ENCODE results near the gene MIX23.

Gene MIX23

DNA sequence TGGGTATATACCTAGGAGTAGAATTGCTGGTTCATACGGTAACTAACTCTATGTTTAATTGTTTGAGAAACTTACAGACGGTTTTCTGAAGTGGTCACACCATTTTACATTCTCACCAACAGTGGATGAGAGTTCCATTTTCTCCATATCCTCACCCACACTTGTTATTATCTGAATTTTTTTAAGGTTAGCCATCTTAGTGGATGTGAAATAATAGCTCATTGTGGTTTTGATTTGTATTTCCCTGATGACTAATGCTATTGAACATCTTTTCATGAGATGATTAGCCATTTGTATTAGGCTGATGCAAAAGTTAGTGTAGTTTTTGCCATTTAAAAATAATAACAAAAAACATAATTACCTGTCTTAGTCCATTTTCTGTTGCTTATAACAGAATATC, 39.4 kb downstream of the MIX23 start:
- no peak for FAIRE-seq

DNA sequence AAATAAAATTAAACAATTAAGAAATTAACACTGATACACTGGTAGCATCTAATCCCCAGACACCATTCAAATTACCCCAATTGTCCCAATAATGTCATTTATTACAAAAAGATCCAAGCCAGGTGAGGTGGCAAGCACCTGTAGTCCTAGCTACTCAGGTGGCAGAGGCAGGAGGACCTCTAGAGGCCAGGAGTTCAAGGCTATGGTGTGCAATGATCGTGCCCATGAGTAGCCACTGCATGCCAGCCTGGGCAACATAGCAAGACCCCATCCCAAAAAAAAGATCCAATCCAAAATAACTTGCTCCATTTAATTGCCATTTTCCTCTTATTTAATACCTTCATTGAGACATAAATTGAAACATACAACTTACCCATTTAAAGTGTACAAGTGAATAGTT, 40.2 kb downstream of the MIX23 start:
- no peak for FAIRE-seq

DNA sequence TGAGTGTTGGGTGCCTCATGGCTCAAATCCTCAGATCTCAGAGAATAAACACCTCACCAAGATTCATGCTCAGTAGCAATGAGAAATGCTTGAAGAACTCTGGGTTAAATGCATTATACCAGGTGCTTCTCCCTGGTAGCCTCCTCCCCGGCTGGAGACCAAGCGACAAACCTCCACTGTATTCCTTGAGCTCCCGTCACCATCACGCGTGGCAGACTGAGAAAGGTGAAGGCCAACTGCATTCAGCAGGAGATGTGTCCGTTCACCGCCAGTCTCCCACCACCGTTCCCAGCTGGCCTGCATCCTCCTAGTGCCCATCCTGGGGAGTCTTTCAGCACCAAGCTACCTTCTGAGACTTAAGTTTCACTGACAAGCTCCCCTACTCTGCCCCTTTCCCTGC, 50.5 kb downstream of the MIX23 start:
- no peak for FAIRE-seq

DNA sequence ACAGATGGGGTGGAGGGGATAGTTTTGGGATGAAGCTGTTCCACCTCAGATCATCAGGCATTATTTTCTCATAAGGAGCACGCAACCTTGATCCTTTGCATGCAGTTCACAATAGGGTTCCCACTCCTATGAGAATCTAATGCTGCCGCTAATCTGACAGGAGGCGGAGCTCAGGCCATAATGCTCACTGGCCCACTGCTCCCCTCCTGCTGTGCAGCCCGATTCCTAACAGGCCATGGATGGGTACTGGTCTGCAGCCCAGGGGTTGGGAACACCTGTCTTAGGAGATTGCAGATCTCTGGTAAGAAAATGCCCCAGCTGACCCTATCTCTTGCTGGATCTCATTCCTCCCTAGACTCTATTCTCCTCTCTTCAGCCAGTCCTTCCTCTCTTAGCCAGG, 51.1 kb downstream of the MIX23 start:
- no peak for FAIRE-seq

DNA sequence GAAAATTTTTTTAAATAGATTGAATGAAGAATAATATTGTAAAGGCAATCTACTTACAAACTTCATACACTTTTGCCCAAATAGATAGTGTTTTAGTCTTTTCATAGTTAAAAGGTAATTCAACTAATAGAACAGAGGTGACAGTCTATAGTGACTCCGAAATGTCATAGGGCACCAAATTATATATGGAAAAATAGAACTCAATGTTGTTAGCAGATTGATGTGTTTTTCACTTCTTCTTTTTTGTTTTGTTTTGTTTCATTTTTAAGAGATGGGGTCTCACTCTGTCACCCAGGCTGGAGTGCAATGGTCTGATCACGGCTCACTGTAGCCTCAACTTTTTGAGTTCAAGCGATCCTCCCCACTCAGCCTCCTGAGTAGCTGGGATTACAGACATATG, 57.3 kb downstream of the MIX23 start:
- no peak for FAIRE-seq

DNA sequence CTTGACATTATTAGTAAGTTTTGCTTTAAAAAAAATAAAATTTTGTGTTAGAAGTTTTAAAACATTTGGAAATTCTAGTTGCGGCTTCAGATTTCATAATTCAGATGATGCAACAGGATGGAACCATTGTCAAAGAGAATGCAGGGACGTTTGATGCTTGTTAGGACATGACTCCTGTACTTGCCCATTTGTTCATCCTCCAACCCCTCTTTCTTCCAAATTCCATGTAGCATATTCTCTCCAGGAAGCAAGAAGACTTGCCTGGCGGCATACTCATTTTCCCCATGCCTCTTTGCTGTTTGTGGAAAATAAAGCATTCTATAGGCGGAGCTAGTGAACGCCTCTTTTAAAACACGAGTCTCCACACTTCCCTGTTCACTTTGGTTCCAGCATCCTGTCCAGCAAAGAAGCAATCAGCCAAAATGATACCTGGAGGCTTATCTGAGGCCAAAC, 58.1 kb downstream of the MIX23 start, which contains the start of gene CSTA:
TSS of gene CSTA (plus strand) at position 378 of the 453 bp plus-strand sequence. CDS start at position 423, 45 bp downstream.
- no peak for FAIRE-seq

DNA sequence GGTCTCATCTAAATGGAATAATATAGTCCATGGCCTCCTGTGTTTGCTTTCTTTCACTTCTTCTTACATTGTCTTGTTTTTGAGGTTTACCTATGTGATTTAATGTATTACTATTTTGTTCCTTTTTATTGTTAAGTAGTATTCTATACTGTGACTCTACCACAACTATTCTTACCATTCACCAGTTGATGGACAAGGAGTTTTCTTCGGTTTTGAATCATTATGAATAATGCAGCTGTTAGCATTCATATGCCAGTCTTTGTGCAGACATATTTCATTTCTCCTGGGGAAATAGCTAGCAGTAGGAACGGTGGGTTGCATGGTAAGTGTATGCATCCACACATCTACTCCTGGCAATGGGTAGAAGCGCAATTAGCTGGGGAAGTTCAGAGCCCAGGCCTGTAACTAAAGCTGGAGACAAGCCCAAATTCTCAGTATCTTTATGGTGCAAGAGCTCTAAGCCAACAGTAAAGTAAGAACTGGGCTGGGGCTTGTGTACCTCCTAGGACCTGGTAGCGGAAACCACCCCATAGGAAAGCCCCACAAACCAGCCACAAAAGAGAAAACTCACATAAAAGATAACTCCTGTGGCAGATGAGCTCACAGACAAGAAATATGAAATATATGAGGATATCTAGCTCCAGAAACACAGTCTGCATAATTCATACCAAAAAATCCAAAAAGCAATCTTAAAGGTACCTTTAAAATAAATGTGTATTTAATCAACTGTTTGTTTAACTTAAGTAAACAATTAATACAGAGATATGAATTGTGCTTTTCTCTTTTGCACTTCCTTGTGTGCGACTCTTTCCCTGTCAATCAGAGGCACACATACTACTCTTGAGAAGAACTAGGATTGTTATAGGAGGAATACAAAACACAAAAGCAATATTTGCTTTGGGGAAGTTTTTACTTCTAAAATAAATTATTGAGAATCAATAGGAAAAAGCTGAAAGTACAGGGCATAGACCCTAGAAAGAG, 60.6 kb downstream of the MIX23 start:
- FAIRE-seq: no peak

DNA sequence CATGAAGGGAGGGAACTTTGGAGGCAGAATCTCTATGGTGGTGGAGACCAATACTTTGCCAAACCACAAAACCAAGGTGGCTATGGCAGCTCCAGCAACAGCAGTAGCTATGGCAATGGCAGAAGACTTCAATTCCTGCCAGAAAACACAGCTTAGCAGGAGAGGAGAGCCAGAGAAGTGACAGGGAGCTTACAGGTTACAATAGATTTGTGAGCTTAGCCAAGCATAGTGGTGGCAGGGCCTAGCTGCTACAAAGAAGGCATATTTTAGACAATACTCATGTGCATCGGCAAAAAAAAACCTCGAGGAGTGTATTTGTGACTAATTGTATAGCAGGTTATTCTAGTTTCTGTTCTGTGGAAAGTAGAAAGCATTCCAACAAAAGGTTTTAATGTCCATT, 64.4 kb downstream of the MIX23 start:
- no peak for FAIRE-seq

DNA sequence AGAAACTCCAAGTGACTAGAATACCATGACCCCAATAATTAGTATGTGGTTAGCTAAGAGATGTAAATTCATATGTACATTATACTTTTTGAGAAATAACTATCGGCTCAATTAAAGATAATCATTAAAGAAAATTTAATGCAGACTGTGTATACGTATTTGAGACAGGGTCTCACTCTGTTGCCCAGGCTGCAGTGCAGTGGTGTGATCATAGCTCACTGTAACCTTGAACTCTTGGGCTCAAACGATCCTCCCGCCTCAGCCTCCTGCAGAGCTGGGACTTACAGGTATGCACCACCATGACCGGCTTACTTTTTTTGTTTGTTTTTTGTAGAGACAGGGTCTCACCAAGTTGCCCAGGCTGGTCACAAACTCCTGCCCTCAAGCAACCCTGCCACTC, 66.7 kb downstream of the MIX23 start:
- FAIRE-seq: no peak

DNA sequence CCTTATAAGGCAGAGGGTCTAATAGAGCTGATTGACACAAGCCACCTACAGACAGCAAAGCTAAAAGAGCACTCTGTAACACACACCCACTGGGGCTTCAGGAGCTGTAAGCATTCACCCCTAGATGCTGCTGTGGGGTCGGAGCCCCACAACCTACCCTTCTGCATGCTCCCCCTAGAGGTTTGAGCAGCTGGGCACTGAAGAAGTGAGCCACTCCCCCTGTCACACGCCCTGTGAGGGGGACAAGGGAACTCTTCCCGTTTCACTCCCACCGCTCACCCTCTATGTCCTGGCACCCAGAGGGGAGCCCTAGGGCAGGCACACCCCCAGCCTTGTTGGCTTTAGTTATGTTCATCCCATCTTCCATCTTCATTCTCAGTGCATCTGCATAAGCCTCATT, 67.4 kb downstream of the MIX23 start:
- FAIRE-seq: no peak

DNA sequence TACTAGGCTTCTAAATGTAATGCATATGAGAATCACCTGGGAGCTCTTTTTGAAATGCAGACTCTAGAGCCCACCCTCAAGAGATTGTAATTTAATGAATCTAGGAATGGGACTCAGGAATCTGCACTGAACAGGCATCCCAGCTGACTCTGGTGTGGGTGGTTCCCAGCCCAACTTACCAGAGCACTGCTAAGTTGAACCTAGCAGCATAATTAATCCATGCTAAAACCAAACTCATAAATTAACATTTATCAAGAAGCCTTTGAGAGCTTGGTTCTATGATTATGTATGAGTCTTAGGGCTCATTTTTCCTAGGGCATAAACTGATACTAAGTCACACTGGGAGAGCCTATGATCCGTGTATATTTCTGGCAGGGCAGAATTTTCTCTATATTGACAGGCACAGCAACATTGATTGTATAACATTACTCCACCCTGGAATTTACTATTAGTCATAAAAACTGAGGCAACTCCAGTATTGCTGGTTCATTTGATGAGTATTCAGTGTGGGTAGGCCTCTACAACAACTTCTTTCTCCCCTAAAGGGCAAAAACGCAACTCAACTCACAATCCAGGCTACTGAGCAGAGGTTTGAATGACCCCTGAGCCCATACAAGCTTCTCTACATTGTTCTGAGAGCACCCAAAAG, 68.7 kb downstream of the MIX23 start:
- FAIRE-seq: no peak

DNA sequence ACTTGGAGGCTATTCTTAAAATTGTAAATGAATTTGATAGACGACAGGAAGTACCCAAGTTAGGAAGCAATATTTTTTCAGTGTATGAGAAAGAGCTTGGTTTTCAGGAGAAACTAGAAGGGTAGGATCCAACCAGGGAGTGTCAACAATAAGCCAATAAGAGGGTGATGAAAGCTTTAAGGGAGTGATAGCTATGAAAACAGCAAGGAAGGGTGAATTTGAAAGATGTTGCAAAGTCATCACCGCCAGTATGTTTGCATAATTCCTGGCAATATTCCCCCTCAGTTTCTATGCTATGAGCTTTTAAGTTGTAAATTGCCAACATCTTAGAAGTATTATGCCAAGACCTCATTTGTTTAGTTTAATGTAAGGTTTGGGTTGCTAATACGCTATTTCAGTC, 69.8 kb downstream of the MIX23 start:
- FAIRE-seq: no peak

DNA sequence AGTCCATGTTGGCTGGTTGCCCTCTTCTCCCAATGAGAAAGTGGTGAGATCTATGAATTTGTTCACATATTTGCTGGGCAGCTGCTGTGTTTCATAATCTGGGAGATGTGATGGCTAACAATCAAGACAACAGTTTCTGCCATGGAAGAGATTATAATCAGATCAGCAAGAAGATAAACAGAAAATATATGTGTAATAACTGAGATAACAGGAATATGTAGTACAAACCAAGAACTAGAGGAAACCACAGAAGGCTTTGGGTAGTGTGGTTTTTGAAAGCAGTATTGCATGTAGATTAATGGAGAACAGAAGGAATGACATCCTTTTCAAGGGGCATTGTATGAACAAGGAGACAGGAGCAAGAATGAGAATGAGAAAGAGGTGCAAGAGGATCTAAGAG, 70.2 kb downstream of the MIX23 start:
- no peak for FAIRE-seq

DNA sequence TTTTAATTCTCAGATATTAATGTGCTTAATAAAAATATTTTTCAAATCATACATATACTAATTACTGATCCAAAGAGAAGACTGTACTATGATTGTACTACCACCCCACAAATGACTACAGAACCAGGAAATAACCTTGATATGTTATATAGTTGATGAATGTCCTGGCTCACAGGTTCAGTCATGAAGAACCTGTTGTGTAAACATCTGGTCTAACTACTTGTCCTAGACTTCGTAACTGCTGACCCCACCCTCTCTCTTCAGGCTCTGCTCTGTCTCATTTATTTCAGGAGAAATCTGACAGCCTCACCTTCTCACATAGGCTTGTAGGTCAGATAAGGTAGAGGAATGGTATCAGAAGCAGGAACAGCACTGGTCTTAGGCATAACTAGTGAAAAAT, 72.7 kb downstream of the MIX23 start:
- FAIRE-seq: no peak
